ENCODE data around the gene AOPEP. TPM values are rescaled to one million over a fixed set of nuclear protein-coding genes. Genes with fewer than 3 reads are reported as not detected.
A peak's percentile ranks its signal among the peaks of the same experiment; 100 is the strongest.

Gene AOPEP
- total RNA-seq, 1 donor from 2014 or later = 25.8 TPM

- DNase-seq = no peak
Measured at GRCh38 chr9:94802251-94802650, 75.8 kb downstream of the AOPEP start.

GRCh38 chr9:94802793-94803192 lies 76.3 kb downstream of the AOPEP start:
- Mint-ChIP-seq H3K9me3 (ENCODE audit: unreplicated experiment) (peaks cover 2% of the 10 kb centered on the region), H3K4me3 (ENCODE audit: unreplicated experiment) (no peak overlapping the region), H3K27ac (ENCODE audit: unreplicated experiment) (no peak overlapping the region), H3K36me3 (ENCODE audit: unreplicated experiment) (no peaks in the 10 kb centered on the region), H3K4me1 (ENCODE audit: low read depth, unreplicated experiment) (peaks cover 40% of the 10 kb centered on the region), H3K27me3 (ENCODE audit: unreplicated experiment) (peaks cover 3% of the 10 kb centered on the region)
- no peak for DNase-seq
- no peak for TF ChIP-seq CTCF (IDR thresholded peaks at IDR 0.05; ENCODE audit: partially characterized antibody, unreplicated experiment)

More at GRCh38 chr9:94802251-94802650, 75.8 kb downstream of the AOPEP start:
- Mint-ChIP-seq H3K4me3 (ENCODE audit: unreplicated experiment) (no peak overlapping the region), H3K27ac (ENCODE audit: unreplicated experiment) (peak overlapping the region; percentile 49), H3K9me3 (ENCODE audit: unreplicated experiment) (peaks cover 2% of the 10 kb centered on the region), H3K4me1 (ENCODE audit: low read depth, unreplicated experiment) (peaks cover 40% of the 10 kb centered on the region), H3K36me3 (ENCODE audit: unreplicated experiment) (no peaks in the 10 kb centered on the region), H3K27me3 (ENCODE audit: unreplicated experiment) (peaks cover 3% of the 10 kb centered on the region)
- TF ChIP-seq CTCF (IDR thresholded peaks at IDR 0.05; ENCODE audit: partially characterized antibody, unreplicated experiment) = no peak

- H3K27ac Mint-ChIP-seq (ENCODE audit: unreplicated experiment) = peak overlapping the region; percentile 71
- H3K27me3 Mint-ChIP-seq (ENCODE audit: unreplicated experiment) = peaks cover 4% of the 10 kb centered on the region
- no peaks in the 10 kb centered on the region for H3K36me3 Mint-ChIP-seq (ENCODE audit: unreplicated experiment)
- H3K4me3 Mint-ChIP-seq (ENCODE audit: unreplicated experiment) = peak overlapping the region; percentile 36
- H3K9me3 Mint-ChIP-seq (ENCODE audit: unreplicated experiment) = peaks cover 2% of the 10 kb centered on the region
- TF ChIP-seq CTCF (IDR thresholded peaks at IDR 0.05; ENCODE audit: partially characterized antibody, unreplicated experiment) = no peak
- DNase-seq = no peak
- peaks cover 40% of the 10 kb centered on the region for H3K4me1 Mint-ChIP-seq (ENCODE audit: low read depth, unreplicated experiment)
Measured at GRCh38 chr9:94804316-94804715, 77.8 kb downstream of the AOPEP start.

- Mint-ChIP-seq H3K4me1 (ENCODE audit: low read depth, unreplicated experiment) (peaks cover 40% of the 10 kb centered on the region), H3K27me3 (ENCODE audit: unreplicated experiment) (peaks cover 4% of the 10 kb centered on the region), H3K27ac (ENCODE audit: unreplicated experiment) (peak overlapping the region; percentile 75), H3K9me3 (ENCODE audit: unreplicated experiment) (peaks cover 2% of the 10 kb centered on the region), H3K4me3 (ENCODE audit: unreplicated experiment) (peak overlapping the region; percentile 45), H3K36me3 (ENCODE audit: unreplicated experiment) (no peaks in the 10 kb centered on the region)
- no peak for DNase-seq
- TF ChIP-seq CTCF (IDR thresholded peaks at IDR 0.05; ENCODE audit: partially characterized antibody, unreplicated experiment) = no peak
Measured at GRCh38 chr9:94805051-94805489, 78.6 kb downstream of the AOPEP start.

GRCh38 chr9:94805585-94805984 lies 79.1 kb downstream of the AOPEP start:
- H3K9me3 Mint-ChIP-seq (ENCODE audit: unreplicated experiment) = peaks cover 2% of the 10 kb centered on the region
- H3K4me3 Mint-ChIP-seq (ENCODE audit: unreplicated experiment) = no peak overlapping the region
- TF ChIP-seq CTCF (IDR thresholded peaks at IDR 0.05; ENCODE audit: partially characterized antibody, unreplicated experiment) = no peak
- peaks cover 4% of the 10 kb centered on the region for H3K27me3 Mint-ChIP-seq (ENCODE audit: unreplicated experiment)
- H3K4me1 Mint-ChIP-seq (ENCODE audit: low read depth, unreplicated experiment) = peaks cover 36% of the 10 kb centered on the region
- DNase-seq = no peak
- H3K27ac Mint-ChIP-seq (ENCODE audit: unreplicated experiment) = peak overlapping the region; percentile 57
- no peaks in the 10 kb centered on the region for H3K36me3 Mint-ChIP-seq (ENCODE audit: unreplicated experiment)
